ENCODE results near the gene THRB. TPM values are rescaled to one million over a fixed set of nuclear protein-coding genes. Genes with fewer than 3 reads are reported as not detected.

THRB gene
- total RNA-seq, 4 donors from 2014 or later, result 3.7 to 11.3 (median 6.1) TPM

DNA sequence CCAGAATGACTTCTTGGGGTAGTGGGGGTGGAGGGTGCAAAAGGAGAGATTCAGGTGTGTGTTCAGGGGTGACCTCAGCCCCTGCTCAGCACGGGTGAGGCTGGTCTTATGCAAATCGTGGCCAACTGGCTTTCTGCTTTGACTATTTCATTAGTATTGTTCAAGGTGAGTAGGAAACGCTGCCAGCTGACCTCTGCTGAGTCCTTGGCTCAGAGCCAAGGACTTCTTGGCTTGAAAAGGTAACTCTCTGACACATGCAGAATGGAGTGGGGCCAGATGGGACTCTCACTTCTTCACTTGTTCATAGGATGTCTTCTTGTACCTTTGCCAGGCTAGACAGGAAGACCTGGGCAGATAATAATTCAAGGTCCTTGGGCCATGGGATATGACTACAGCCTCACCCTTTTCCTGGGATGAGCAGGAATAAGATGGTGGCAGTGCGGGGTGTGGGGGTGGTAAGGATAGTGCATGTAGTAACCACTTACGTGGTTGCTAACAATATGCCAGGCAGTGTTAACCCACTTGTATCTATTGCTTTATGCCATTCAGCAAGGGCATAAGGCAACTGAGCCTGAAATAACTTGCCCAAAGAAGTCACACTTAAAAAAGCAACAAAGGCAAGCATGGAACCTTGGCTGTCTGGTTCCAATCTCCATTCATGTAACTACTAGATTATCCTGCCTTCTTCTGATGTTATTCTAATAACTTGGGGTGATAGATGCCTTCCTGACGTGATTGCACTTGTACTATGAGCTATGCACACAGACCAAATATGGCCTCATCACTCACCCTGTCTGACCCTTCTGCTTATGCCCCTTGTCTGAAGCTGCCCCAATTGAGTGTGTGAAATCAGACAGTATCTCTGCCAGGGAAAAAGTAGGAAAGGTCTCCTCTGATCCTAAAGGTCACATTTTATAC, 356.4 kb downstream of the THRB start:
- peak overlapping the region; percentile 12 to 72 (median 68) for H3K27ac ChIP-seq
- peaks cover 0 to 33% (median 19%) of the 10 kb centered on the region in 3 donors for H3K4me1 ChIP-seq
- WGBS, 2 donors, result 23 to 35% methylated on average over 6 of the region's 6 CpGs

DNA sequence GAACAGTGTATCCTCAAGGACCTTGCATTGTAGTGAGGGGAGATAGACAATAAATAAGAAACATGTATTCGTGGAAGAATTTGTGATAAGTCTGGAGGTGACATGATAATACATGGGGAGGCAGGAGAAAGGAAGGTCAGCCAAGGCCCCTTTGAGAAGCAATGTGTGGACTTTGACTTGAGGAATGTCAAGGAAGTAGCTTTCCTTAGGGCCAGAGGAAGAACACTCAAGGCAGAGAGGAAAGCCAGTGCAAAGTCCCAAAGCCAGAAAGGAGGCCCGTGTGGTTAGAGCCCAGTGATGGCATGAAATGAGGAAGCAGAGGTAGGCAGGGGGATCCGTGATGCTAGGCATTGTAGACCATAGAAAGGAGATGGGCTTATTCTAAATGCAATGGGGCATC, 357.3 kb downstream of the THRB start:
- WGBS, 2 donors, result 84% methylated on average over 3 of the region's 3 CpGs
- Histone ChIP-seq H3K36me3 (peaks cover 0 to 11% (median 0%) of the 10 kb centered on the region in 3 donors), H3K9me3 (no peaks in the 10 kb centered on the region), H3K27ac (peak overlapping the region in 2 of 4 donors; percentile 67 to 72), H3K4me3 (no peak overlapping the region), H3K4me1 (peaks cover 0 to 33% (median 19%) of the 10 kb centered on the region in 3 donors), H3K27me3 (no peaks in the 10 kb centered on the region)
- no peak for DNase-seq
- TF ChIP-seq, protein P1, sequence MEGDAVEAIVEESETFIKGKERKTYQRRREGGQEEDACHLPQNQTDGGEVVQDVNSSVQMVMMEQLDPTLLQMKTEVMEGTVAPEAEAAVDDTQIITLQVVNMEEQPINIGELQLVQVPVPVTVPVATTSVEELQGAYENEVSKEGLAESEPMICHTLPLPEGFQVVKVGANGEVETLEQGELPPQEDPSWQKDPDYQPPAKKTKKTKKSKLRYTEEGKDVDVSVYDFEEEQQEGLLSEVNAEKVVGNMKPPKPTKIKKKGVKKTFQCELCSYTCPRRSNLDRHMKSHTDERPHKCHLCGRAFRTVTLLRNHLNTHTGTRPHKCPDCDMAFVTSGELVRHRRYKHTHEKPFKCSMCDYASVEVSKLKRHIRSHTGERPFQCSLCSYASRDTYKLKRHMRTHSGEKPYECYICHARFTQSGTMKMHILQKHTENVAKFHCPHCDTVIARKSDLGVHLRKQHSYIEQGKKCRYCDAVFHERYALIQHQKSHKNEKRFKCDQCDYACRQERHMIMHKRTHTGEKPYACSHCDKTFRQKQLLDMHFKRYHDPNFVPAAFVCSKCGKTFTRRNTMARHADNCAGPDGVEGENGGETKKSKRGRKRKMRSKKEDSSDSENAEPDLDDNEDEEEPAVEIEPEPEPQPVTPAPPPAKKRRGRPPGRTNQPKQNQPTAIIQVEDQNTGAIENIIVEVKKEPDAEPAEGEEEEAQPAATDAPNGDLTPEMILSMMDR (IDR thresholded peaks at IDR 0.05), result no peak
- TF ChIP-seq POLR2A (IDR thresholded peaks at IDR 0.05), result no peak
- intact Hi-C loops (cut with DNase I), result no loop called here

More for the DNA sequence above, 356.4 kb downstream of the THRB start:
- TF ChIP-seq, protein P1 (IDR thresholded peaks at IDR 0.05), result no peak
- TF ChIP-seq POLR2A (IDR thresholded peaks at IDR 0.05), result no peak
- no peak for DNase-seq
- peaks cover 0 to 10% (median 0%) of the 10 kb centered on the region in 3 donors for H3K36me3 ChIP-seq
- no peaks in the 10 kb centered on the region for H3K27me3 ChIP-seq
- H3K9me3 ChIP-seq, result no peaks in the 10 kb centered on the region
- no peak overlapping the region for H3K4me3 ChIP-seq
- intact Hi-C loops (cut with DNase I), result no loop called here

DNA sequence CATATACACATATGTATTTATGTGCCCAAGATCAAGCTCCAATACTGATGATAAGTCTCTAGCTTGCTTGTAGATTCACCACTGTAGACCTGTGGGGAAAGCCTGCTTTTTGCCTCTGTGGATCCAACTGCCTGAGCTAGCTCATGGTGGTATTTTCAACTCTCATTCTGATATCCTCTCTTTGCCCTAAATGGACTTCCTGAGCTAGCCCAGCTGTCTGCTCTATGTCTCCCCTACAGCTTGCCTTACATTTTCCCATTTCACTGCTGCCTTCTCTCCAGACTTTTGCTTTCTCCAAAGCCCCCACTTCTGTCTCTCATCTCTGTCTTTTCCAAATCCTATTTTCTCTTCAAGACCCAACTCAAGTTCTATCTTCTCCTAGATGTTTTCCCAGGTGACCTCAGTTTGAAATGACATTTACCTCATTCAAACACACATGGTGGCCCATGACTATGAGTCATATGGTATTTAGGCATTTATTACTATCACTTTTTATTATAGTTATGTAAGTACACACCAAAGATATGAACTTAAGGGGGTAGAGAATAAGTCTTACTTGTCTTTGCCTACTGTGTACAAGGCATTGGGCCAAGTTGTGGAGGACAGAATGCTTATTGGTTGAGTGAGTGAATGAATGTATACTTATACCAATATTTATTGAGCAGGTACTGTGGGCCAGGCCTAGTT, 357.9 kb downstream of the THRB start:
- peaks cover 0 to 33% (median 19%) of the 10 kb centered on the region in 3 donors for H3K4me1 ChIP-seq
- DNase-seq, result no peak
- H3K27ac ChIP-seq, result no peak overlapping the region
- intact Hi-C loops (cut with DNase I), result no loop called here
- no peak overlapping the region for H3K4me3 ChIP-seq
- TF ChIP-seq, protein P1 (IDR thresholded peaks at IDR 0.05), result no peak
- no peak for TF ChIP-seq POLR2A (IDR thresholded peaks at IDR 0.05)
- no peaks in the 10 kb centered on the region for H3K27me3 ChIP-seq
- H3K9me3 ChIP-seq, result no peaks in the 10 kb centered on the region
- H3K36me3 ChIP-seq, result peaks cover 0 to 11% (median 0%) of the 10 kb centered on the region in 3 donors

DNA sequence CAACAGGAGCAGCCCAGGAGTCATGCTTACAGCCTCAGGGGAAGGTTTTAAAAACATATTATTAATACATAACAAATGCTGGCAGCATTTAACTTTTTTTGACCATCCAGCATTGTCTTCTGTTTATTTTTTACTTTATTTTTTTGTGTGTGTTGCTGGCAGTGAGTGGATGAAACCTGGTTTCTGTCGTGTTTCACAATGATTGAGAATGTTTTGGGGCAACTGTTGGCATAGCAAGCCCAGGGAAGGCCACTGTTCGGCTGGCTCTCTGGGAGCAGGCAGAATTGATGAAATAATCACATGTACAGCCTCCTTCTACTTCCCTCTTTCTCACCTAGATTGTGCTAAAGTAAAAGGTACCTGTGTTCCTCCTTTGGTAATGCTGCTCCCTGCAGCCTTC, 359.4 kb downstream of the THRB start:
- H3K27me3 ChIP-seq, result no peaks in the 10 kb centered on the region
- intact Hi-C loops (cut with DNase I), result no loop called here
- TF ChIP-seq POLR2A (IDR thresholded peaks at IDR 0.05), result no peak
- TF ChIP-seq, protein P1 (IDR thresholded peaks at IDR 0.05), result no peak
- 23 to 36% methylated on average over 2 of the region's 2 CpGs for WGBS, 2 donors
- peak overlapping the region in 2 of 4 donors; percentile 39 to 49 for H3K27ac ChIP-seq
- H3K36me3 ChIP-seq, result peaks cover 0 to 16% (median 0%) of the 10 kb centered on the region in 3 donors
- no peak for DNase-seq
- H3K4me1 ChIP-seq, result peaks cover 0 to 29% (median 19%) of the 10 kb centered on the region in 3 donors
- no peak overlapping the region for H3K4me3 ChIP-seq
- no peaks in the 10 kb centered on the region for H3K9me3 ChIP-seq

DNA sequence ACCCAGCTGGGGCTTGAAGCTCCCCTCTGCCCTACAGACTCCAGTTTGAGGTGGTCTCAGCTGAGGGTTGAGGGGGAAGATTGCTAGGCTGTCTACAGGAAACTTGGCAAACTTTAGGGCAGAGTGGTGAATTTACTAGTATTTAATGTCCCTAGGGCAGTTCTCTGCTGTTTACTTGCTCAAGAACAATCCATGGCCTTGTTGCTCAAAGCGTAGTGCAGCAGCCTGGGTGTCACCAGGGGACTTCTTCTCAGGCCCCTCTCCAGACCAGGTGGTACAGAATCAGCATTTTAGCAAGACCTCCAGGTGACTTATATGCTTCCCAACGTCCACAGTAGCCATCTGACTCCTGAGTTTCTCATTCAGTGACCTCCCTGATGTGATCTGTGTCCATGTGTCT, 360.7 kb downstream of the THRB start:
- peaks cover 0 to 16% (median 0%) of the 10 kb centered on the region in 3 donors for H3K36me3 ChIP-seq
- 72 to 79% methylated on average over 2 of the region's 2 CpGs for WGBS, 2 donors
- intact Hi-C loops (cut with DNase I), result no loop called here
- no peaks in the 10 kb centered on the region for H3K27me3 ChIP-seq
- TF ChIP-seq, protein P1 (IDR thresholded peaks at IDR 0.05), result no peak
- TF ChIP-seq POLR2A (IDR thresholded peaks at IDR 0.05), result no peak
- no peak for DNase-seq
- no peaks in the 10 kb centered on the region for H3K9me3 ChIP-seq
- peaks cover 0 to 30% (median 18%) of the 10 kb centered on the region in 3 donors for H3K4me1 ChIP-seq
- peak overlapping the region in 1 of 4 donors; percentile 49 for H3K27ac ChIP-seq
- H3K4me3 ChIP-seq, result no peak overlapping the region

All from esophagus squamous epithelium (tissue), 5 donors.